Measurements from ENCODE around the gene RBM48.
"Not testable (repeated sequence)": the region's sequence is repeated elsewhere in the genome, so short reads cannot be mapped to it uniquely, and the experiment has no call there.

RBM48 gene

DNA sequence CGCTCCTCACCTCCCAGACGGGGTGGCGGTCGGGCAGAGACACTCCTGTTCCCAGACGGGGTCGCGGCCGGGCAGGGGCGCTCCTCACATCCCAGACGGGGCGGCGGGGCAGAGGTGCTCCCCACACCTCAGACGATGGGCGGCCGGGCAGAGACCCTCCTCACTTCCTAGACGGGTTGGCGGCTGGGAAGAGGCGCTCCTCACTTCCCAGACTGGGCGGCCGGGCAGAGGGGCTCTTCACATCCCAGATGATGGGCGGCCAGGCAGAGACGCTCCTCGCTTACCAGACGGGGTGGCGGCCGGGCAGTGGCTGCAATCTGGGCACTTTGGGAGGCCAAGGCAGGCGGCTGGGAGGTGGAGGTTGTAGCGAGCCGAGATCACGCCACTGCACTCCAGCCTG lies 16.5 kb downstream of the RBM48 start:
- not testable (repeated sequence) for DNase-seq

DNA sequence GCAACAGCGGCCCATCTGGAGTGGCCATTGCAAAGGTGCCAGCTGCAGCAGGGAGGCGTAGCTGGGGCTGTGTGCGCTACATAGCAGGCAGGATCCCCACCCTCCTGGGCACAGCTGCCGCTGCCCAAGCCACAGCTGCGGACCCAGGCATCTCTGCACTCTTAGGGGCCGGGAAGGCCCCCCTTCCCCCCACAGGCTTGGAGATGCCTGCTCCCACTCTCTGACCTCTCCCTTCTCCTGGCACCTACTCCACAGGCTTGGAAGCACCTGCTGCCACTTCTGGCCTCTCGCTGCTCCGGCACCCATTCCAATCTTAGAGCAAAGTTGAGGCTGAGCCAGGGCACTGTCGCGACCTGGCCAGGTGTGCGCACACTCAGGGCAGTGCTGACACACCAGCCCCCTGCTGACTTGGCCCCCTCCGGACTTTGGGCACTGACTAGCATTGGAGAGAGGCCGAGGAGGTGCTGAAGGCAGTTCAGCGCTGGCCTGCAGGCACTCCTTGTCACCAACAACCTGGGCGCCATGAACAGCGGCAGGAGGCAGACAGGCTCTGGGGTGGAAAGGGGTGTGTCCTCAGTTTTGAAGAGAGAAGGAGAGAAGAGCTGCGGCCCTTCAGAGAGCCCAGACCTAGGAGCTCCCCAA lies 18.4 kb downstream of the RBM48 start:
- no peak for DNase-seq

- no peak for DNase-seq
Measured at GRCh38 chr7:92547579-92547978, 19.0 kb downstream of the RBM48 start.

DNA sequence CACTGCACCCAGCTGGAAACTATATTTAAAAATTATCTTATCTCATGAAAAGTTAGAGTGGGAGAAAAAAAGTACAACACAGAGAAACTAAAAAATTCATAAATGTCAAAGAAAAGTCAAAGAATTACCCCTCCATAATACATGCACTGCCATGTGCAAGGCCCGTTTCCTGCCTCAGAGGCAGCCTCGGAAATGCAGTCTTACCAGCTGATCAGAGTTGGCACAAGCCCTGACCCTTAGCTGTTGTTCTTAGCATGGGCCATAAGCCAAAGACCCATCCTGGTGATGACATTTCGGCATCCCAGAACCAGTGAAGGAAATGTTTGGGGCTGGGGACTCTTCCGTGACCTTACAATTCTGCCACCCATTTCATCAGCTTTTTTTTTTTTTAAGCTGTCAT lies 21.6 kb downstream of the RBM48 start:
- no peak for DNase-seq

GRCh38 chr7:92557249-92557648 lies 28.7 kb downstream of the RBM48 start:
- no peak for DNase-seq

DNA sequence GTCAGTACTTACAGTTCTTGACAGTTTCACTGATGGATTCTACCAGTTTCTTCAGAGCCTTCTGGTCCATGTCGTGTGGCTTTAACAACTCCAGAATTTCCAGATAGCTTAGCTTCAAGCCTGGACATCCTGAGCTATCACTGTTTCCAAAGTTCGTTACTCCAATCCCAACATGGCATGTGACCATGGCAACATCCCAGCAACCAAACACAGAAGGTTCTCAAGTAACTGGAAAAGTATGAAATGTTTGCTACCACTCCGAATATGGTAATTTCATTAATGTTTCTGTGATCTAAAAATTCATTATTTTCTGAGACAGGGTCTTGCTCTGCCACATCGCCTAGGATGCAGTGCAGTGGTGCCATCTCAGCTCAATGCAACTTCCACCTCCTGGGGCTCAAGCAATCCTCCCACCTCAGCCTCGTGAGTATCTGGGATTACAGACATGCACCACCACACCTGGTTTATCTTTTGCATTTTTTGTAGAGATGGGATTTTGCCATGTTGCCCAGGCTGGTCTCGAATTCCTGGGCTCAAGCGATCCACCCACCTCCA lies 29.3 kb downstream of the RBM48 start:
- DNase-seq: no peak

DNA sequence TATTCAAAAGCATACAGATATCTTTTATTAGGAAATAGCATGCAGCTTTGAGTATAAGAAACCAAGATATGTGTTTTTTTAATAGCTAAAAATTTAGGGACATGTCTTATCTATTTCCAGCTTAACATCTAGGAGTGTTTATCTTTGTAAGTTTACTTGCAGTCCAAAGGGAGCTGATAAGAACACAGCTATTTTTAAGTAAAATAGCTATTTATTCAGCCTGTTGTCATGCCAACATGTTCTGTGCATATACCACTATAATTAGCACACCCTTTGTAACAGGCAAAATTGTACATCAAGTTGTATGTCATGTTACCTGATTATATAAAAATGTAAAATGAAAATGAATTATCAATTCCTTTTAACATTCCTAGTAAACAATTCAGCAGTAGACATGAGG lies 32.0 kb downstream of the RBM48 start:
- no peak for DNase-seq

GRCh38 chr7:92563345-92563744 lies 34.8 kb downstream of the RBM48 start:
- DNase-seq: no peak

GRCh38 chr7:92567460-92567859 lies 38.9 kb downstream of the RBM48 start:
- no peak for DNase-seq

DNA sequence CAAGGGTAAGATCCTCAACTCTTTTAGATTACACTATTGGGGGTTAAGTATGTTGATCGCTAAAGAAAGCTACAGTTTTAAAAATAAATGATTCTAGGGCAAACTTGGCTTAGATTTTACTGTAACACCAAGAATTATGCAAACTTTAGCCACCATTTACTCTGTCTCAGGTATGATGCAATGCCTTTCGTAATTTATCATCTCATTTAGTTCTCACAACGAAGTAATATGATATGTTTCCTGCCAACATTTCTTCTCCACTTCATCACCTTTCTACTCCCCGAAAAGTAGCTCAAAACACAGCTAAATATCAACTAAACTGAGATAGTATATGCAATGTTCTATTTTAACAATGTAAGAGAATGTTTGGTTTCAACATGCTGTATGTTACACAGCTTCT lies 40.5 kb downstream of the RBM48 start:
- no peak for DNase-seq

DNA sequence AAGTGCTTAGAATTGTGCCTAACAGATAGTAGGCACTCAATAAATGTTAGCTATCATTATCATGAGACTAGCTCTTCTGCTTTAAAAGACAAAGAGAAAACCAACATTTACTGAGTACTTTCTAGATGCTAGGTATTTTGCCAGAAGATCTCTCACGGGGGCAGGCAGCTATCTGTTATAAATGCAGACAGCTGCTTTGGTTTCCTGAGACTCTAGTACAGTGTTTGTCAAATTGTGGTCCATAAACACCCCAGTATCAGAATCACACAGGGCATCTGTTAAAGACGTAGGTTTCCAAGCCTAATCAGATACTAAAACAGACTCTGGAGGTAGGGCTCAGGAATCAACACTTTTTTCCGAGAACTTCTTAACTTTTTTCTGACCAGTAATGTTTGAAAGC lies 47.7 kb downstream of the RBM48 start:
- DNase-seq: no peak

GRCh38 chr7:92582948-92583347 lies 54.4 kb downstream of the RBM48 start:
- no peak for DNase-seq

DNA sequence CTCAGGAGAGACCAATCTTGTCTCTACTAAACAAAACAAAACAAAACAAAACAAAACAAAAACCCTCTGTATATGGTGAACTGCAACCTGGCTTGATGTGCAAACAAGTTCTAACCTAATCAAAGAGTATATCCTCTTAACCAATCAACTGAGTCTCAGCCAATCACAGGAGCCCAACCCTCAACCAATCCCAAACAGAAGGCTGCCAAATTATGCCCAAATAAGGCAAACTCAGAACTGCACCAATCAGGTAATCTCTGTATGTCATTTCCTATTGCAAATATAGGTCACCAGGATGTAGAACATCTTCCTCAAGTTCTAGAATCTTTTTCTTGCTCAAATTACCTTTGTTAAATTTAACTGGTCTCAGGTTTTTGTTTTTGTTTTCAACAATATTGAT lies 56.4 kb downstream of the RBM48 start:
- DNase-seq: no peak

- DNase-seq: peak; percentile 43
Measured at GRCh38 chr7:92586403-92586802, 57.8 kb downstream of the RBM48 start.

GRCh38 chr7:92586841-92587240 lies 58.2 kb downstream of the RBM48 start:
- no peak for DNase-seq
